ENCODE data around the gene CHRDL1. TPM values are rescaled to one million over a fixed set of nuclear protein-coding genes. Genes with fewer than 3 reads are reported as not detected.

CHRDL1 gene
- total and polyA plus RNA-seq, 2 of the 13 experiments (the other 11 are each of a cell fraction or from before 2014, with no cell fraction given), result not detected

DNA sequence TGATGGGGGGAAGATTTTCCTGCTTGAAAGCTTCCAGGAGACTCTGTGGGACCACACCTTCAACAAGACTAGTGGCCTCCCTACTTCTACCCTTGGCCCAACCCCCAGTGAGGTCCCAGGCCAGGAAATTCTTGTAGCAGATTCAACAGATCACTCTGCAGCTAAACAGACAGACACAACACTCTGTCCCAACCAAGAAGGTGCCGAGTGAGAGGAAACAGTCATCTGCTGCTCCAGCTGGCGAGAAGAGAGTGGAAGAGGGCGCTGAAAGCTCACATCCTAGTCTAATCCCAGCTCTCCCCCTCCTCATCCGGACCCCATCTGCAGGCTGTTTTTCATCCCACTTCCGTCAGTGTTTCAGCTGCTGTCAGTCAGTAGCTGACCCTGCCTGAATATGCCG, 63.4 kb downstream of the CHRDL1 start:
- no peaks in the 10 kb centered on the region for H3K79me2 ChIP-seq (ENCODE audit: insufficient read depth, low read length)
- ChIA-PET POLR2A (no interaction called here), CTCF (ENCODE audit: low intra/inter-chr PET ratio, low total read pairs) (no interaction called here)
- no peaks in the 10 kb centered on the region for H4K20me1 ChIP-seq (ENCODE audit: insufficient read depth, low read length)
- no peak overlapping the region for H3K4me3 ChIP-seq (replicated peaks in 1 of 3; ENCODE audit: insufficient read depth in 1 of 3, low read depth in 2 of 3, low read length in 3 of 3)
- H3K27ac ChIP-seq (ENCODE audit: extremely low read length, insufficient read depth, low read length), result no peak overlapping the region
- H3K4me1 ChIP-seq (ENCODE audit: insufficient read depth, low read length), result no peaks in the 10 kb centered on the region
- DNase-seq (ENCODE audit: low spot score) (no peak), ATAC-seq (no peak), FAIRE-seq (no peak)
- BruUV-seq (replicated peaks), result no TSS peak
- intact Hi-C loops (cut with micrococcal nuclease; ENCODE audit: unreplicated experiment) (no loop called here), in situ Hi-C loops (cut with HindIII; ENCODE audit: extremely low pct_ligation_motif_present, low pct_unique_long_range_greater_than_20kb) (no loop called here)
- no peaks in the 10 kb centered on the region for H3K27me3 ChIP-seq (ENCODE audit: control insufficient read depth in 1 of 2, insufficient read depth in 2 of 2, low read length in 2 of 2)
- no peak overlapping the region for H3K9ac ChIP-seq (ENCODE audit: insufficient read depth, low read depth, low read length)
- no peak overlapping the region for H2AFZ ChIP-seq (ENCODE audit: low read length)
- no peaks in the 10 kb centered on the region for H3K36me3 ChIP-seq (replicated peaks in 1 of 2; ENCODE audit: control insufficient read depth in 1 of 2, insufficient read depth in 2 of 2, low read length in 2 of 2)
- no peaks in the 10 kb centered on the region for H3K9me3 ChIP-seq (ENCODE audit: low read length)
- no peak overlapping the region for H3K4me2 ChIP-seq (ENCODE audit: low read depth, low read length)
- 0% methylated on average over 1 of the region's 6 CpGs for WGBS (ENCODE audit: low lambda C conversion rate)
- no peak for TF ChIP-seq JUN (CRISPR knock-in tag; IDR thresholded peaks at IDR 0.05)
- TF ChIP-seq, protein P1, sequence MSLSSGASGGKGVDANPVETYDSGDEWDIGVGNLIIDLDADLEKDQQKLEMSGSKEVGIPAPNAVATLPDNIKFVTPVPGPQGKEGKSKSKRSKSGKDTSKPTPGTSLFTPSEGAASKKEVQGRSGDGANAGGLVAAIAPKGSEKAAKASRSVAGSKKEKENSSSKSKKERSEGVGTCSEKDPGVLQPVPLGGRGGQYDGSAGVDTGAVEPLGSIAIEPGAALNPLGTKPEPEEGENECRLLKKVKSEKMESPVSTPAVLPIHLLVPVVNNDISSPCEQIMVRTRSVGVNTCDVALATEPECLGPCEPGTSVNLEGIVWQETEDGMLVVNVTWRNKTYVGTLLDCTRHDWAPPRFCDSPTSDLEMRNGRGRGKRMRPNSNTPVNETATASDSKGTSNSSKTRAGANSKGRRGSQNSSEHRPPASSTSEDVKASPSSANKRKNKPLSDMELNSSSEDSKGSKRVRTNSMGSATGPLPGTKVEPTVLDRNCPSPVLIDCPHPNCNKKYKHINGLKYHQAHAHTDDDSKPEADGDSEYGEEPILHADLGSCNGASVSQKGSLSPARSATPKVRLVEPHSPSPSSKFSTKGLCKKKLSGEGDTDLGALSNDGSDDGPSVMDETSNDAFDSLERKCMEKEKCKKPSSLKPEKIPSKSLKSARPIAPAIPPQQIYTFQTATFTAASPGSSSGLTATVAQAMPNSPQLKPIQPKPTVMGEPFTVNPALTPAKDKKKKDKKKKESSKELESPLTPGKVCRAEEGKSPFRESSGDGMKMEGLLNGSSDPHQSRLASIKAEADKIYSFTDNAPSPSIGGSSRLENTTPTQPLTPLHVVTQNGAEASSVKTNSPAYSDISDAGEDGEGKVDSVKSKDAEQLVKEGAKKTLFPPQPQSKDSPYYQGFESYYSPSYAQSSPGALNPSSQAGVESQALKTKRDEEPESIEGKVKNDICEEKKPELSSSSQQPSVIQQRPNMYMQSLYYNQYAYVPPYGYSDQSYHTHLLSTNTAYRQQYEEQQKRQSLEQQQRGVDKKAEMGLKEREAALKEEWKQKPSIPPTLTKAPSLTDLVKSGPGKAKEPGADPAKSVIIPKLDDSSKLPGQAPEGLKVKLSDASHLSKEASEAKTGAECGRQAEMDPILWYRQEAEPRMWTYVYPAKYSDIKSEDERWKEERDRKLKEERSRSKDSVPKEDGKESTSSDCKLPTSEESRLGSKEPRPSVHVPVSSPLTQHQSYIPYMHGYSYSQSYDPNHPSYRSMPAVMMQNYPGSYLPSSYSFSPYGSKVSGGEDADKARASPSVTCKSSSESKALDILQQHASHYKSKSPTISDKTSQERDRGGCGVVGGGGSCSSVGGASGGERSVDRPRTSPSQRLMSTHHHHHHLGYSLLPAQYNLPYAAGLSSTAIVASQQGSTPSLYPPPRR (CRISPR knock-in tag; IDR thresholded peaks at IDR 0.05; ENCODE audit: borderline replicate concordance), result no peak
- TF ChIP-seq, protein P2, sequence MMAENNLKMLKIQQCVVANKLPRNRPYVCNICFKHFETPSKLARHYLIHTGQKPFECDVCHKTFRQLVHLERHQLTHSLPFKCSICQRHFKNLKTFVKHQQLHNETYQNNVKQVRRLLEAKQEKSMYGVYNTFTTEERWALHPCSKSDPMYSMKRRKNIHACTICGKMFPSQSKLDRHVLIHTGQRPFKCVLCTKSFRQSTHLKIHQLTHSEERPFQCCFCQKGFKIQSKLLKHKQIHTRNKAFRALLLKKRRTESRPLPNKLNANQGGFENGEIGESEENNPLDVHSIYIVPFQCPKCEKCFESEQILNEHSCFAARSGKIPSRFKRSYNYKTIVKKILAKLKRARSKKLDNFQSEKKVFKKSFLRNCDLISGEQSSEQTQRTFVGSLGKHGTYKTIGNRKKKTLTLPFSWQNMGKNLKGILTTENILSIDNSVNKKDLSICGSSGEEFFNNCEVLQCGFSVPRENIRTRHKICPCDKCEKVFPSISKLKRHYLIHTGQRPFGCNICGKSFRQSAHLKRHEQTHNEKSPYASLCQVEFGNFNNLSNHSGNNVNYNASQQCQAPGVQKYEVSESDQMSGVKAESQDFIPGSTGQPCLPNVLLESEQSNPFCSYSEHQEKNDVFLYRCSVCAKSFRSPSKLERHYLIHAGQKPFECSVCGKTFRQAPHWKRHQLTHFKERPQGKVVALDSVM (CRISPR knock-in tag; IDR thresholded peaks at IDR 0.05), result no peak
- TF ChIP-seq, protein P3, sequence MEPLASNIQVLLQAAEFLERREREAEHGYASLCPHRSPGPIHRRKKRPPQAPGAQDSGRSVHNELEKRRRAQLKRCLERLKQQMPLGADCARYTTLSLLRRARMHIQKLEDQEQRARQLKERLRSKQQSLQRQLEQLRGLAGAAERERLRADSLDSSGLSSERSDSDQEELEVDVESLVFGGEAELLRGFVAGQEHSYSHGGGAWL (CRISPR knock-in tag; IDR thresholded peaks at IDR 0.05), result no peak
- TF ChIP-seq, protein P4, sequence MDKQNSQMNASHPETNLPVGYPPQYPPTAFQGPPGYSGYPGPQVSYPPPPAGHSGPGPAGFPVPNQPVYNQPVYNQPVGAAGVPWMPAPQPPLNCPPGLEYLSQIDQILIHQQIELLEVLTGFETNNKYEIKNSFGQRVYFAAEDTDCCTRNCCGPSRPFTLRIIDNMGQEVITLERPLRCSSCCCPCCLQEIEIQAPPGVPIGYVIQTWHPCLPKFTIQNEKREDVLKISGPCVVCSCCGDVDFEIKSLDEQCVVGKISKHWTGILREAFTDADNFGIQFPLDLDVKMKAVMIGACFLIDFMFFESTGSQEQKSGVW (CRISPR knock-in tag; IDR thresholded peaks at IDR 0.05; ENCODE audit: borderline replicate concordance), result no peak
- TF ChIP-seq, protein P5, sequence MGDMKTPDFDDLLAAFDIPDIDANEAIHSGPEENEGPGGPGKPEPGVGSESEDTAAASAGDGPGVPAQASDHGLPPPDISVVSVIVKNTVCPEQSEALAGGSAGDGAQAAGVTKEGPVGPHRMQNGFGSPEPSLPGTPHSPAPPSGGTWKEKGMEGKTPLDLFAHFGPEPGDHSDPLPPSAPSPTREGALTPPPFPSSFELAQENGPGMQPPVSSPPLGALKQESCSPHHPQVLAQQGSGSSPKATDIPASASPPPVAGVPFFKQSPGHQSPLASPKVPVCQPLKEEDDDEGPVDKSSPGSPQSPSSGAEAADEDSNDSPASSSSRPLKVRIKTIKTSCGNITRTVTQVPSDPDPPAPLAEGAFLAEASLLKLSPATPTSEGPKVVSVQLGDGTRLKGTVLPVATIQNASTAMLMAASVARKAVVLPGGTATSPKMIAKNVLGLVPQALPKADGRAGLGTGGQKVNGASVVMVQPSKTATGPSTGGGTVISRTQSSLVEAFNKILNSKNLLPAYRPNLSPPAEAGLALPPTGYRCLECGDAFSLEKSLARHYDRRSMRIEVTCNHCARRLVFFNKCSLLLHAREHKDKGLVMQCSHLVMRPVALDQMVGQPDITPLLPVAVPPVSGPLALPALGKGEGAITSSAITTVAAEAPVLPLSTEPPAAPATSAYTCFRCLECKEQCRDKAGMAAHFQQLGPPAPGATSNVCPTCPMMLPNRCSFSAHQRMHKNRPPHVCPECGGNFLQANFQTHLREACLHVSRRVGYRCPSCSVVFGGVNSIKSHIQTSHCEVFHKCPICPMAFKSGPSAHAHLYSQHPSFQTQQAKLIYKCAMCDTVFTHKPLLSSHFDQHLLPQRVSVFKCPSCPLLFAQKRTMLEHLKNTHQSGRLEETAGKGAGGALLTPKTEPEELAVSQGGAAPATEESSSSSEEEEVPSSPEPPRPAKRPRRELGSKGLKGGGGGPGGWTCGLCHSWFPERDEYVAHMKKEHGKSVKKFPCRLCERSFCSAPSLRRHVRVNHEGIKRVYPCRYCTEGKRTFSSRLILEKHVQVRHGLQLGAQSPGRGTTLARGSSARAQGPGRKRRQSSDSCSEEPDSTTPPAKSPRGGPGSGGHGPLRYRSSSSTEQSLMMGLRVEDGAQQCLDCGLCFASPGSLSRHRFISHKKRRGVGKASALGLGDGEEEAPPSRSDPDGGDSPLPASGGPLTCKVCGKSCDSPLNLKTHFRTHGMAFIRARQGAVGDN (CRISPR knock-in tag; IDR thresholded peaks at IDR 0.05), result no peak
- no peak for TF ChIP-seq ZNF713 (CRISPR knock-in tag; IDR thresholded peaks at IDR 0.05)
- no peak for TF ChIP-seq HOXA9 (CRISPR knock-in tag; IDR thresholded peaks at IDR 0.05; ENCODE audit: borderline replicate concordance)
- TF ChIP-seq, protein P6, sequence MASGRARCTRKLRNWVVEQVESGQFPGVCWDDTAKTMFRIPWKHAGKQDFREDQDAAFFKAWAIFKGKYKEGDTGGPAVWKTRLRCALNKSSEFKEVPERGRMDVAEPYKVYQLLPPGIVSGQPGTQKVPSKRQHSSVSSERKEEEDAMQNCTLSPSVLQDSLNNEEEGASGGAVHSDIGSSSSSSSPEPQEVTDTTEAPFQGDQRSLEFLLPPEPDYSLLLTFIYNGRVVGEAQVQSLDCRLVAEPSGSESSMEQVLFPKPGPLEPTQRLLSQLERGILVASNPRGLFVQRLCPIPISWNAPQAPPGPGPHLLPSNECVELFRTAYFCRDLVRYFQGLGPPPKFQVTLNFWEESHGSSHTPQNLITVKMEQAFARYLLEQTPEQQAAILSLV (CRISPR knock-in tag; IDR thresholded peaks at IDR 0.05; ENCODE audit: borderline replicate concordance), result no peak
- TF ChIP-seq ZNF672 (CRISPR knock-in tag; IDR thresholded peaks at IDR 0.05), result no peak
